H1 (cell line): ENCODE measurements around the gene CPO. TPM values are rescaled to one million over a fixed set of nuclear protein-coding genes. Genes with fewer than 3 reads are reported as not detected.

Experiments
- BACH1 ChIP-seq: IDR thresholded peaks from 2 replicates; pipeline ENCODE4 v1.6.1; 2012; ENCODE audit warnings: low read length, improper control_type of control experiment
- CREB1 ChIP-seq: IDR thresholded peaks from 2 replicates; pipeline ENCODE4 v1.6.1; 2012; ENCODE audit warnings: inconsistent platforms
- PHF8 ChIP-seq: fragments of 200-600 bp; sonication (generic); conservative IDR thresholded peaks from 2 replicates; pipeline ENCODE4 v1.7.1; 2012; ENCODE audit warnings: low read depth, mild to moderate bottlenecking, inconsistent platforms, low read length, moderate library complexity
- RFX5 ChIP-seq: IDR thresholded peaks from 2 replicates; pipeline ENCODE4 v1.6.1; 2011; ENCODE audit warnings: low read depth, low read length, improper control_type of control experiment, borderline replicate concordance
- RXRA ChIP-seq: IDR thresholded peaks from 2 replicates; pipeline ENCODE4 v1.6.1; 2011; ENCODE audit warnings: low read depth, mild to moderate bottlenecking, low read length, moderate library complexity; ENCODE audit not compliant: insufficient read depth
- SP1 ChIP-seq: IDR thresholded peaks from 2 replicates; pipeline ENCODE4 v1.6.1; 2011; ENCODE audit warnings: low read depth, low read length
- polyA plus RNA-seq, 7 experiments: library from polyadenylated mRNA; depleted of rRNA in 3 of 7; stranded (reverse) in 5 of 7; unstranded in 2 of 7; fragments of >200 nt in 5 of 7; fragments of 200-250 nt in 2 of 7; gene quantifications; 1 replicate in 5 of 7; 2 replicates in 1 of 7; 4 replicates in 1 of 7; pipeline versions ENCODE4 v1.2.1 to v1.2.3, GENCODE V29; 2011 to 2013; ENCODE audit warnings: missing spikeins in 2 of 7, mixed read lengths in 2 of 7
- total RNA-seq: library from RNA; stranded (reverse); fragmentation: NEBNext Ultra II Directional; extraction: Animal tissue kit (Norgen Biotek cat#: 25700); gene quantifications from 2 replicates; pipeline ENCODE4 v1.2.1, GENCODE V29; 2021

Gene CPO
- total and polyA plus RNA-seq, 2 of the 8 experiments (the other 6 are each of a cell fraction or from before 2014, with no cell fraction given), result 1.3 TPM

DNA sequence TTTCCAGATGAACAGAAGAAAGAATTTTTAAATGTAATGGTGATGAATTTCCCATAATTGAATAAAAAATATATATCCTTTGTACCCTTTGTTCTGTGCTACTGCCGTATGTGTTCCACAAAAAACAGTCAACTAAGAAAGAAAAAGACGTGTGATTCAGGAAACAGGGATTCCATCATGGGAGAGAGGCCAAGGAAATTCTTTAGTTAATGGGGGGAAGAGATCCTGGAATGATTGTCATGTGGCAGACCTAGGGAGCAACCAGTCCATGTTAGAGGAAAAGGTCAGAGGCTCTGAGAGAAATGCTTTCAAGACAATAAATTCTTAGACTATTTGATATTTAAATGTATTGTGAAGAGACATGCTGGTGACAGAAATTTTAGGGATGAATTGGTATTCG, 76.6 kb downstream of the CPO start (continued):
- no peak for TF ChIP-seq BACH1
- TF ChIP-seq RXRA, result no peak
- TF ChIP-seq SP1, result no peak
- no peak for TF ChIP-seq RFX5
- TF ChIP-seq PHF8, result no peak
- TF ChIP-seq CREB1, result no peak

Other genes with a start within 250 kb of the CPO start
- not detected in 2 replicates for gene DYTN, start 221.1 kb upstream of the CPO start, total RNA-seq
- not detected in 2 replicates for gene DYTN, start 221.1 kb upstream of the CPO start, polyA plus RNA-seq (2011; rRNA removed)
- 2.1 and 2.7 TPM in 2 replicates for gene MDH1B, start 174.2 kb upstream of the CPO start, total RNA-seq
- 0.89 and 1.5 TPM in 2 replicates for gene MDH1B, start 174.2 kb upstream of the CPO start, polyA plus RNA-seq (2011; rRNA removed)
- gene FASTKD2, start 173.9 kb upstream of the CPO start, total RNA-seq, result 37.9 and 38.5 TPM in 2 replicates
- gene FASTKD2, start 173.9 kb upstream of the CPO start, polyA plus RNA-seq (2011; rRNA removed), result 19.9 and 35.7 TPM in 2 replicates
- 21.3 and 23.3 TPM in 2 replicates for gene KLF7, start 226.4 kb downstream of the CPO start, total RNA-seq
- gene KLF7, start 226.4 kb downstream of the CPO start, polyA plus RNA-seq (2011; rRNA removed), result 9.6 and 19.3 TPM in 2 replicates